HL-60/S4 treated with phorbol 12-myristate 13-acetate at 8.2 ng/mL for 4 days and 3 days (cell line): ENCODE results near the gene CLDN22.

Experiments used
- in situ Hi-C: fragments of 300-500 bp; cut with MboI; formaldehyde crosslinking; loops from 2 replicates; pipeline ENCODE4 v1.15.0; 2022; ENCODE audit warnings: low sequenced_read_pairs

The CLDN22 gene

DNA sequence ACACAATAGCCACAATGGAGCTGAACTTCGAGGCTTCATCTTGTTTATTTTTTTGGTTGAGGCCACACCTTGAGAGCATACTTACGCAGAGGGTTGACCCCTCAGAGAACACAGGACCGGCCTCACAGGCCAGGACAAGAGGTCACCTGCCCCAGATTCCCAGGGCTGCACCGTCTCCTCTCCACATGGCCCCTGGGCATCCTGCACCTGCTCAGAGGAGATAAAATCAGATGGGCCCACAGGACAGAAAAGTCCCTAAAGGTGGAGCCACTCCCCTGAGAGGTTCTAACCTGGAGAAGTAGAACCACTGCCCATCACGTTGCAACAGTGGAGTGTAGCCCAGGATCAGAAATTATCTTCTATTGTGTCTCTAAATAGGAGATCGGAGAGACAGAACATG is 3.2 kb upstream of the CLDN22 start:
- in situ Hi-C loops = no loop called here

DNA sequence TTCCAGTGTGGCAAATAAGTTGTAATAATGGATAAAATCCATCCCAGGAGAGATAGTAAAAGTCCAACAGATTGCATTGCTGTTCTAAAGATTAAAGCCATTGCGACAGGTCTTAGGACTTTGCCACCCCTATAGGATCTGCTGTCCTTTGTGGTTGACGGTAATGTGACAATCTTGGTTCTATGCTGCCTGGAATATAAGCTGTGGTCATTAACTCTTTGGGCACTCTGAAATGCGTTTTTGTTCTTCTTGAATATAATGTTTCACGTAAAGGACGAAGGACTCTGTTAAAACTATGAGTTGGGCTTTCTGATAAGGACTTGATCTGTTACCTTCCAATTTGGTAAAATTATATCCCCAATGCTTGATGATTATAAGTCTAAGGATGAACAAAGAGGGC is 2.2 kb upstream of the CLDN22 start, which contains the start of gene CLDN24:
CLDN24 (minus strand) TSS at position 101 of the 400 bp plus-strand sequence; CDS start at position 101, 0 bp downstream.
- in situ Hi-C loops = no loop called here

DNA sequence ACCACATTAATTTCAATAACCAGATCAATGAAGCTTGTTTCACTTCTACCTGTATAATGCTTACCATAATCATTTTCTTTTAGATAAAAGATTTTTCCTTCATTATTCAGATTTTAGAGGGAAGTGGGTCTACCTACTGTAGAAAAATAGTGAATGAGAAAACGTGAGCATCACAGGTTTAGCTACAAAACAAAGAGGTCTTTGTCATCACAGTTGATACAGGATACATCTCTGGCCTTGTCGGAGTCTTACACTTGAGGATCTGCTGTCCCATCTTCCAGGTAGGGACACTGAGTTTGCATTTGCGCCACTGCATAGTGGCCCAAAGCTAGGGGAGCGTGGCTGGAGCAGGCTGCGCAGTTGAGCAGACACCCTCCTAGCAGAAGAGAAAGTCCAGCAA is 1.4 kb upstream of the CLDN22 start:
- in situ Hi-C loops = no loop called here

GRCh38 chr4:183321079-183321478 is 1.0 kb upstream of the CLDN22 start:
- in situ Hi-C loops = no loop called here

GRCh38 chr4:183318656-183319055 is 1.4 kb downstream of the CLDN22 start:
- in situ Hi-C loops = no loop called here

DNA sequence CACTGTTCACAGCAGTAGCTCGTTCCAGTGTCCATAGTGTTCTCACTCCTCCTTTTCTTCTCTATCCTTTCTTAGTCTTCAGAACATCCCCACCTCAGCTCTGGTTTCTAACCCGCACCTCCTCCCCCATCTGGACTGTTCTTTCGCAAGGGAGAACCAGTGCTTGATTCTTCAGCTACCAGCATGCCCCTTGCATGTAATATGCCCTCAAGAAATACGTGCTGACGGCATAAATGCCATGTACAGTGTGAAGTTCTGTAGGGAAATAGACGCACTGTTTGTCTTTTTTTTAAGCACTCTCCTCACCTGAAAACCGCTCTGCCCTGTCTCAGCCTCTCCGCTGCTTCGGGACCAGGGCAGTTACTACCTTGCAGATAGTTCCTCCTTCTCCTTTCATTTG is 5.3 kb downstream of the CLDN22 start:
- in situ Hi-C loops = no loop called here

GRCh38 chr4:183314336-183314735 is 5.7 kb downstream of the CLDN22 start:
- in situ Hi-C loops = no loop called here

- in situ Hi-C loops = no loop called here
Measured at GRCh38 chr4:183312841-183313240, 7.2 kb downstream of the CLDN22 start.

DNA sequence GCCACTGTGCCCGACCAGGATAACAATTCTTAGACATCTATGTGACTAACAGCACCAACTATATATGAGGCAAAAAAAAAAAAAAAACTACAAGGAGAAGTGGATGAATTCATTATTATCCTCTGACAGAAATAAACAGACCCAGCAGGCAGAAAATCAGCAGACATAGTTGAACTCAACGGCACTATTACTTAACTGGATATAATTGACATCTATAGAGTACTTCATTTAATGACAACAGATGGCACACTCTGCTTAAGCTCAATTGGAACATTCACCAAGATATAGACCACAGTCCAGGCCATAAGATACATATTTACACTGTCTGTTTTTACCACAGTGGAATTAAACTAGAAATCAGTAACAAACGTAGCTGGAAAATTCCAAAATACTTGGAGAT is 13.3 kb downstream of the CLDN22 start:
- in situ Hi-C loops = no loop called here

- in situ Hi-C loops = no loop called here
Measured at GRCh38 chr4:183304538-183304937, 15.5 kb downstream of the CLDN22 start.

DNA sequence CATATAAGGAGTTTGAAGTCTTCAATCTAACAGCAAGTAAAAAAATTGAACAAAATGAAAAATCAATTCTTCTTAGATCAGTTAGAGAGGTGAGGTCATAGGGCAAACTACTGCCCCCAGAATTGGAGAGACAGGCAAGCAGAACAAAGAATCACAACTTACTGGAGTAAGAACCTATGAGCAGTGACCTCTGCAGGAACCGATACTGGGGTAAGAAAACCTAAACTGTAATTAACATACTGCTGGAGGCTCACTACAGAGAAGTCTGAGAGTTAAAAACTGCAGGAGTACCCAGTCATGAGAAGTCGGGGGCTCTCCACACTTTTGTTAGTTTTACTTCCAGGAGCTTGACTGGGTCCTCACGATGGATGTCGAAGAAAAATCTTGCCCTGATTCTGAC is 16.0 kb downstream of the CLDN22 start:
- in situ Hi-C loops = no loop called here

- in situ Hi-C loops = no loop called here
Measured at GRCh38 chr4:183303301-183303700, 16.8 kb downstream of the CLDN22 start.

DNA sequence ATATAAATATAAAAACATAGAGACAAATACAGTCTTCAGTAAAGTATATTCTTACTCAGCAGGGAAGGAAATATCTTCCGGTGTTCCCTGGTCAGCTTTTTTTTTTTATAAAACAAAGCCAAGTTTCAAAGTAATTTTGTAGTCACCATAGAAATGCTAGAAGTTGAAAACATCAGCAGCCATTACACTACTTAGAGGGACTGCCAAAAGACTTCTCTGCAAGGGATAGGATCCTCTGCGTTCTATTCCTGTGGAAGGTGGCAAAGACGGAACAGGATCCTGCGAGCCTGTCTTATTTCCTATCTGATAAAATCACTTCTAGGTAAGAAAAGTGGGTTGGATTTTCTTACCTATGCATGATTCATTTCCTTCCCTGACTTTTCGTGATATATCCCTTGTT is 19.4 kb downstream of the CLDN22 start:
- in situ Hi-C loops = no loop called here

GRCh38 chr4:183300070-183300469 is 20.0 kb downstream of the CLDN22 start:
- in situ Hi-C loops = no loop called here

- in situ Hi-C loops = no loop called here
Measured at GRCh38 chr4:183299464-183299863, 20.6 kb downstream of the CLDN22 start.

GRCh38 chr4:183297675-183298074 is 22.4 kb downstream of the CLDN22 start:
- in situ Hi-C loops = no loop called here

DNA sequence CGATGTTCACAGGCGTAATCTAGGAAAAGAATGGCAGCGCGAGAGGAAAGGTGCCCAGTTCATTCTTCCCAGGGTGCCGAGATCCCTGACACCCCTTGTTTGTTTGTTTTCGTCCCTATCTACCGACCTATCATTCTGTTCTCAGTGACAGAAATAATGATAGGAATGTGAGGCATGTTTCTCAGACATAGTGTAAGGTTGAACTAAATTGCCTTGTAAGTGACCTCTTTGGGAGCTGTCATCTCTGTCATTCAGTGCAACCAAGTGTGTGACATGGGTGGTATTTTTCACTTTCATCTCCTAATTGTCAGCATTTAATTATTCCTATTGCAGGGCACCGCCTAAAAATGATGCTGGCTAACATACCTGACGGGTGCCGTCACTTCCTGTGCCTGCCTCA is 24.4 kb downstream of the CLDN22 start:
- in situ Hi-C loops = no loop called here

DNA sequence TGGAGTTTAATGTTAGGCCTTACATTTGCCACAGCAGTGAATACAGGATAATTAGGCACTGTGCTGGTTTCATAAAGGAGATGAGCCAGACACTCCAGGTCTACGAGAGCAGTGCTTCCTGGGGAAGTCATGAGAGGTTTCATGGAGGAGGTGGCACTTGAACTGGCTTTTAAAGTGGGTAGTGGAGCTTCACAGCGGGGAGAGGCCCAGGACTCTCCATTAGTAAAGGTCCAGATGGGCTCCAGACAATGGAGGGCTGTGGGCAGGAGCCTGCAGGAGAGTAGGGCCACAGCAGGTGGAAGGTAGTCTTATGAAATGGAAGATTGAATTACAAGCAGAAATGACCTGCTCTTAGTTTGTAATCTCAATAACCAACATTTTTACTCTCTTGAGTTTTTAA is 29.0 kb downstream of the CLDN22 start:
- in situ Hi-C loops = no loop called here

GRCh38 chr4:183289688-183290087 is 30.4 kb downstream of the CLDN22 start:
- in situ Hi-C loops = no loop called here

DNA sequence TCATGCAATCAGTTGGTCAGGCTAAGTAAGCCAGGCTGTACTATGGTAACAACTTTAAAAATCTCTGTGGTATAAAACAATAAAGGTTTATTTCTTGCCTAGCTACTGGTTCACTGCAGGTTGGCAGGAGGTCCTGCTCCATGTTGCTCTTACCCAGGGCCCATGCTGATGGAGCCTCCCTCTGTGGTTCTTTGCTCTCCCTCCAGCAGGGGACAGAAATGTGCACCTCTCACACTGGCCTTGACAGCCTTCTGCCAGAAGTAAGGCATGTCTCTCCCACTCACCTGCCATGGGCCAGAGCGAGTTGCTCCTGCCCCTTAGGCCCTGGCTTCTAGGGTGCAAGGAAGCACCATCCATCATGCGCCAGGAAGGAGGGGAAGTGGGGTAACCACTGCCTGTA is 31.1 kb downstream of the CLDN22 start:
- in situ Hi-C loops = no loop called here

DNA sequence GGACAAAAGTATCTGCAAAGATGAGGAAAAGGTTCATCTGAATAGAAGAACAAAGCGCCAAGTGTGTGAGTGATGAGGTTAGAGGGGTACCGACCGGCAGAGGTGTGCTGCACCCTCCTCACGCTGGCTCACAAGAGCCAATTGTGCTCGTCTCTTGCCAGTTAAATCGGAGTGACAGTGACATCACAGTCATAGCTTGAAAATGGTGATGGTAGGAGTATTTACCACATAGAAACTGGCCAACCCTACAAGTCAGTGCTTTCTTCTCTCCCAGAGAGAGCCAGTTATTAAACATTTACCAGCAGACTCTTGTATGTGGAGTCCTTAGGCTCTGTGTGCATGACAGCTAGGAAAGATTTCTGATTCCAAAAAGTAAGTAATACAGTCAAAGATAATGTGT is 32.4 kb downstream of the CLDN22 start:
- in situ Hi-C loops = no loop called here

DNA sequence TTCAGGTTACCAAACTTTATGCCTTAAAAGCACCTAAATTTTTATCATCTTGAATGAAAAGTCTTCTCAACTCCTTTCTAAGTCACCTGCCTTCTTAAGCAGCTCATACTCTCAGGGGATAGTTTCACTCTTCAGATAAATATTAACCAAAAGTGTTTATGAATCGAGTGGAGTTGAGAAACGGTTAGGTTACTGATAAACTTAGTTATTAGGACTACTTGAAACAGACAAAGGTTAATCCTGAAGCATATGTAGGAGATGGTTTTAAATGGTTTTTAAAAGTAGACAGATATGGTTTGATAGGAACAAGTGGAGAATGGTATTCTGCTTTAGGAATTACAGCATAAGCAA is 32.8 kb downstream of the CLDN22 start:
- in situ Hi-C loops = no loop called here

- in situ Hi-C loops = no loop called here
Measured at GRCh38 chr4:183286590-183287308, 33.3 kb downstream of the CLDN22 start.
